ENCODE results near the gene CHD3. TPM values are rescaled to one million over a fixed set of nuclear protein-coding genes. Genes with fewer than 3 reads are reported as not detected.

CHD3 gene
- total RNA-seq, 1 donor from 2014 or later: 76.2 TPM

DNA sequence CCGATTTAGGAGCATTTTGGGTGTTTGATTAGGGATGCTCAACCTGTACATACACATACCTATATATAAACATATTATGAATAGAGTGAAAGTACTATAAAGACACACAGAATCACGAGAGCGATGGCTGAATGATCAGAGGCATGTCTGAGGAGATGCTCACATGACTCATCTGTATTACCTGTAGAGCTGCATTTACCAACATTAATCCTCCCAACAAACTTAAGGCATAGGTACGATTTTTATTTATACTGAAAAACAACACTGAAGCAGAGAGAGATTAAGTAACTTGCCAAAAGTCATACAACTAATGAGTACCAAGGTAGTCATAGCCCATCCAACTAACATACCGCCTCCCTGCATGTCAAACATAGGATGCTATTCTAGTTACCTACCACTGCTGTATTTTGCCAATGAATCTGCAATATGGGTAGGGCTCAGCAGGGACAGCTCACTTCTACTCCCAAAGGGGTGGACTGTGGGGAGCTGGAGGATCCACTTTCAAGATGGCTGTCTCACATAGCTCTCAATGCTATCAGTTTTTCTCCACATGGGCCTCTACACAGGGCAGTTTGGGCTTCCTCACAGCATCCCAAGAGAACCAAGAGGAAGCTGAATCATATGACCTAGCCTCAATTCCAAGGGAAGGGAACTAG is 23.5 kb upstream of the CHD3 start:
- H3K27ac ChIP-seq (ENCODE audit: low read depth, low read length): no peak overlapping the region
- no peak overlapping the region for H3K9ac ChIP-seq (ENCODE audit: low read depth in 1 of 3, low read length in 3 of 3)
- peaks cover 0 to 5% (median 2%) of the 10 kb centered on the region in 3 donors for H3K4me1 ChIP-seq (ENCODE audit: control insufficient read depth in 3 of 3, insufficient read depth in 3 of 3, low read length in 3 of 3)
- no peaks in the 10 kb centered on the region for H3K9me3 ChIP-seq (ENCODE audit: control insufficient read depth in 3 of 3, low read length in 3 of 3)
- no peaks in the 10 kb centered on the region for H3K27me3 ChIP-seq (ENCODE audit: control insufficient read depth in 3 of 3, insufficient read depth in 3 of 3, low read length in 3 of 3)
- H3K36me3 ChIP-seq (ENCODE audit: control insufficient read depth in 3 of 3, insufficient read depth in 3 of 3, low read length in 3 of 3): peaks cover 0 to 5% (median 2%) of the 10 kb centered on the region in 3 donors
- no peak overlapping the region for H3K4me3 ChIP-seq (ENCODE audit: low read length in 3 of 3)

- Histone ChIP-seq H3K27me3 (ENCODE audit: control insufficient read depth in 3 of 3, insufficient read depth in 3 of 3, low read length in 3 of 3) (no peaks in the 10 kb centered on the region), H3K9me3 (ENCODE audit: control insufficient read depth in 3 of 3, low read length in 3 of 3) (no peaks in the 10 kb centered on the region), H3K4me1 (ENCODE audit: control insufficient read depth in 3 of 3, insufficient read depth in 3 of 3, low read length in 3 of 3) (peaks cover 0 to 5% (median under 1%) of the 10 kb centered on the region in 3 donors), H3K4me3 (ENCODE audit: low read length in 3 of 3) (no peak overlapping the region), H3K36me3 (ENCODE audit: control insufficient read depth in 3 of 3, insufficient read depth in 3 of 3, low read length in 3 of 3) (peaks cover 0 to 2% (median 0%) of the 10 kb centered on the region in 3 donors), H3K9ac (ENCODE audit: low read depth in 1 of 3, low read length in 3 of 3) (no peak overlapping the region), H3K27ac (ENCODE audit: low read depth, low read length) (no peak overlapping the region)
Observed at GRCh38 chr17:7867881-7868329, 20.7 kb upstream of the CHD3 start.

- Histone ChIP-seq H3K9ac (ENCODE audit: low read depth in 1 of 3, low read length in 3 of 3) (no peak overlapping the region), H3K36me3 (ENCODE audit: control insufficient read depth in 3 of 3, insufficient read depth in 3 of 3, low read length in 3 of 3) (peaks cover 0 to 2% (median 0%) of the 10 kb centered on the region in 3 donors), H3K9me3 (ENCODE audit: control insufficient read depth in 3 of 3, low read length in 3 of 3) (no peaks in the 10 kb centered on the region), H3K4me3 (ENCODE audit: low read length in 3 of 3) (no peak overlapping the region), H3K27me3 (ENCODE audit: control insufficient read depth in 3 of 3, insufficient read depth in 3 of 3, low read length in 3 of 3) (no peaks in the 10 kb centered on the region), H3K4me1 (ENCODE audit: control insufficient read depth in 3 of 3, insufficient read depth in 3 of 3, low read length in 3 of 3) (no peaks in the 10 kb centered on the region), H3K27ac (ENCODE audit: low read depth, low read length) (no peak overlapping the region)
Observed at GRCh38 chr17:7873051-7873450, 15.5 kb upstream of the CHD3 start.

DNA sequence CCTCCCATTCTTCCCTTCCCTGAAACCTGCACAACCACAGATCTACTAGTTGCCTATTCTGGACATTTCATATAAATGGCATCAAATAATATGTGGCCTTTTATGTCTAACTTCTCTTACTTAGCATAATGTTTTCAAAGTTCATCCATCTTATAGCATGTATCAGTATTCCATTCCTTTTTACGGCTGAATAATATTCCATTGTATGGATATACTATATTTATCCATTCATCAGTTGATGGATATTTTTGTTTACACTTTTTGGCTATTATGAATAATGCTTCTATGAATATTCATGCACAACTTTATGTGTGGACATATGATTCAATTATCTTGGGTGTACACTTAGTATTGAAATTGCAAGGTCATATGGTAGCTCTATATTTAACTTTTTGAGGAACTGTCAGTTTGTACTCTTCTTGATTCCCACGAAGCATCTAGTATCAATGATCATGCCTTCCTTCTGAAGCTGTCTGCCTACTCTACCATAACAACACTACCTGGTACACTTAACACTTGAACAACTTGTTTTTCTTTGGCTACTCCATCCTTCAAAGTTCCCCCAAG is 12.7 kb upstream of the CHD3 start:
- Histone ChIP-seq H3K27me3 (ENCODE audit: control insufficient read depth in 3 of 3, insufficient read depth in 3 of 3, low read length in 3 of 3) (peaks cover 0 to 9% (median 0%) of the 10 kb centered on the region in 3 donors), H3K36me3 (ENCODE audit: control insufficient read depth in 3 of 3, insufficient read depth in 3 of 3, low read length in 3 of 3) (peaks cover 0 to 4% (median 0%) of the 10 kb centered on the region in 3 donors), H3K9ac (ENCODE audit: low read depth in 1 of 3, low read length in 3 of 3) (no peak overlapping the region)

GRCh38 chr17:7878234-7878633 is 10.4 kb upstream of the CHD3 start:
- H3K4me3 ChIP-seq (ENCODE audit: low read length in 3 of 3): no peak overlapping the region
- no peak overlapping the region for H3K9ac ChIP-seq (ENCODE audit: low read depth in 1 of 3, low read length in 3 of 3)
- H3K36me3 ChIP-seq (ENCODE audit: control insufficient read depth in 3 of 3, insufficient read depth in 3 of 3, low read length in 3 of 3): peaks cover 0 to 3% (median 0%) of the 10 kb centered on the region in 3 donors
- no peaks in the 10 kb centered on the region for H3K4me1 ChIP-seq (ENCODE audit: control insufficient read depth in 3 of 3, insufficient read depth in 3 of 3, low read length in 3 of 3)
- no peak overlapping the region for H3K27ac ChIP-seq (ENCODE audit: low read depth, low read length)
- H3K27me3 ChIP-seq (ENCODE audit: control insufficient read depth in 3 of 3, insufficient read depth in 3 of 3, low read length in 3 of 3): peaks cover 0 to 16% (median 11%) of the 10 kb centered on the region in 3 donors
- H3K9me3 ChIP-seq (ENCODE audit: control insufficient read depth in 3 of 3, low read length in 3 of 3): no peaks in the 10 kb centered on the region

More for the DNA sequence above, 12.7 kb upstream of the CHD3 start:
- Histone ChIP-seq H3K27ac (ENCODE audit: low read depth, low read length) (no peak overlapping the region), H3K4me3 (ENCODE audit: low read length in 3 of 3) (no peak overlapping the region), H3K9me3 (ENCODE audit: control insufficient read depth in 3 of 3, low read length in 3 of 3) (no peaks in the 10 kb centered on the region), H3K4me1 (ENCODE audit: control insufficient read depth in 3 of 3, insufficient read depth in 3 of 3, low read length in 3 of 3) (no peaks in the 10 kb centered on the region)

DNA sequence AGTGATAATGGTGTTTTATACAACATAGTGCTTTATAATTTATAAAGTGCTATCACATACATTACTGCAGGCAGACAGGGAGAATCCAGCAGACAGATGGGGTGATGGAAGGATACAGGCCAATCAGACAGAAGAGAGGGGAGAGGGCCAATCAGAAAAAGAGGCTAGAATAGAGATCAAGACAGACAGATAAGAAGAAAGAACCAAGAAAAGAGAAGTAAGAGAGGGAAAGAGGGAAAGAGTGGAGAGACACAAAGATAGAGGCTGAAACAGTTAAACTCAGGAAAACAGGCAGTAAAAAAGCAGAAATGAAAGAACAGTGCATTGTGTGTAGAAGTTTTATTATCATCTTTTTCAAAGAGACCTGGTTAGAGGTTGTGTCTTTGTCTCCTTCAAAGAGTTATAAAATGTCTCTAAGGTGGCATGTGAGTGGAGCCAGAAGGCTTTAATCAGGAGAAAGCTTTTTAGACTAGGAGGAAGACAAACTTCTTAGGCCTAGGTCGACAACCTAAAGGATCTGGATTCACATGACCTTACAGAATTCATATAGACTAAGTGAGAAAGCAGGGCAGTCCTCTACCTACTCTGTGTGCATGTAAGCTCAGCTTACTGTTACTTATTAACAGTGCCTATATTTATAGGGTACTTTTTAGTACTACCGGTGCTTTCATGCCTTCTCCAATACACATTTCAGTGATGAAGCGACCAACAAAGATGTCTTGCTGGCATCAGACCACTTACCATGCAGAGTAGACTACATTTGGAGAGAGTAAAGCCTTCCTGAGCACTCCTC is 8.3 kb upstream of the CHD3 start:
- H3K9me3 ChIP-seq (ENCODE audit: control insufficient read depth in 3 of 3, low read length in 3 of 3): no peaks in the 10 kb centered on the region
- H3K27ac ChIP-seq (ENCODE audit: low read depth, low read length): no peak overlapping the region
- H3K4me3 ChIP-seq (ENCODE audit: low read length in 3 of 3): no peak overlapping the region
- peaks cover 0 to 16% (median 11%) of the 10 kb centered on the region in 3 donors for H3K27me3 ChIP-seq (ENCODE audit: control insufficient read depth in 3 of 3, insufficient read depth in 3 of 3, low read length in 3 of 3)
- peaks cover 0 to 3% (median 0%) of the 10 kb centered on the region in 3 donors for H3K36me3 ChIP-seq (ENCODE audit: control insufficient read depth in 3 of 3, insufficient read depth in 3 of 3, low read length in 3 of 3)
- H3K4me1 ChIP-seq (ENCODE audit: control insufficient read depth in 3 of 3, insufficient read depth in 3 of 3, low read length in 3 of 3): no peaks in the 10 kb centered on the region
- no peak overlapping the region for H3K9ac ChIP-seq (ENCODE audit: low read depth in 1 of 3, low read length in 3 of 3)

DNA sequence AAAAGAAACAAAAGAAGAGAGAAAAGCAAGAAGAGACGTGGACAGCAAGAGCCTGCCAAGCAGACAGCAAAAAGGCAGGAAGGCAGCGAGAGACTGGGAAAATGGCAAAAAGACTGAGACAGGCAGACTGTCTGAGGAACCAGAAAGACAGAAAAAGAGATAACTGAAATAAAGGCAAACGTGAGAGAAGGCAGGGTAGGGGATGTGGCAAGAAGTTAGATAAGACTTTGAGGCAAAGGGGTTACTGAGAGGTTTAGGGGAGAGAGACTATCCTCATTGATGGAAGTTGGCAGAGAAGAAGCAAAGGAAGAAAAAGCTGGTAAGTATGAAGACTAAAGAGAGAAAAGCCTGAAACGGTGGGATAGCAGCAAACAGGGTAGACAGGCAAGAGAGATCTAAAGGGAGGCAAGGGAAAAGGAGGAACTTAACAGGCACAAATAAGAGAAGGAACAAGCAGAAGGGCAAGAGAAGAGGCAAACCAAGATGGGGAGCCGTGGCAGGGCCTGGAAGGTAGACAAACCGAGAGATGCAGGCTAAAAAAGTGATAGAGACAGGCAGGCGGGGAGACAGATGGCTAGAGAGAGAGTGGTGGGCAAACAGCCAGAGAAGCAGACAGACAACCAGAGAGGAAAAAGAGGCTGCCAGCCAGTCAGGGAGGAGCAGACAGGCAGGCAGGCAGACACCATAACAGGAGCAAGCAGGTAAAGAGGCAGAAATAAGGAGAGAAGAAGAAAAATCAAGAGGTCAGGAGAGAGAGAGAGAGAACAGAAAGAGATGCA is 7.1 kb upstream of the CHD3 start:
- Histone ChIP-seq H3K4me3 (ENCODE audit: low read length in 3 of 3) (no peak overlapping the region), H3K27ac (ENCODE audit: low read depth, low read length) (no peak overlapping the region), H3K9me3 (ENCODE audit: control insufficient read depth in 3 of 3, low read length in 3 of 3) (no peaks in the 10 kb centered on the region), H3K4me1 (ENCODE audit: control insufficient read depth in 3 of 3, insufficient read depth in 3 of 3, low read length in 3 of 3) (peaks cover 10% of the 10 kb centered on the region in 3 donors), H3K36me3 (ENCODE audit: control insufficient read depth in 3 of 3, insufficient read depth in 3 of 3, low read length in 3 of 3) (peaks cover 0 to 3% (median 0%) of the 10 kb centered on the region in 3 donors), H3K9ac (ENCODE audit: low read depth in 1 of 3, low read length in 3 of 3) (no peak overlapping the region), H3K27me3 (ENCODE audit: control insufficient read depth in 3 of 3, insufficient read depth in 3 of 3, low read length in 3 of 3) (peaks cover 0 to 25% (median 22%) of the 10 kb centered on the region in 3 donors)

DNA sequence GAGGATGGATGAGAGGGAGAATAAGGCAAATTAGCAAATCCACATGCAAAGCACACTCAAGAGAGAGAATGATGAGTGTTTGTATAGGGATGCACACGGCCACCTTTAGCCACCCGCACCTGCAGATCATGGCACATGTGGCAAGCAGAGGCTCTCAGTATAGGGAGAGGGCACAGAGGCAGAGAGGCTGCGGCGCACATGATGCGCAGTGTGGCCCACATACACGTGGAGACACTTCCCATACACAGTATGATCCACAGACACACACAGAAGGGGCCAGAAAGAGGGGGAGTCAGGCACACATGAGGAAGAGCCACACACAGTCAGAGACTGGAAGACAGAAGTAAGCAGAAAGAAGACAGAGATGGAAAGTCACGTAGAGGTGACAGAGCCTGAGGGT is 6.5 kb upstream of the CHD3 start:
- Histone ChIP-seq H3K27me3 (ENCODE audit: control insufficient read depth in 3 of 3, insufficient read depth in 3 of 3, low read length in 3 of 3) (peaks cover 0 to 28% (median 25%) of the 10 kb centered on the region in 3 donors), H3K9ac (ENCODE audit: low read depth in 1 of 3, low read length in 3 of 3) (no peak overlapping the region), H3K9me3 (ENCODE audit: control insufficient read depth in 3 of 3, low read length in 3 of 3) (no peaks in the 10 kb centered on the region), H3K4me1 (ENCODE audit: control insufficient read depth in 3 of 3, insufficient read depth in 3 of 3, low read length in 3 of 3) (peaks cover 16% of the 10 kb centered on the region in 3 donors), H3K4me3 (ENCODE audit: low read length in 3 of 3) (no peak overlapping the region), H3K36me3 (ENCODE audit: control insufficient read depth in 3 of 3, insufficient read depth in 3 of 3, low read length in 3 of 3) (peaks cover 0 to 3% (median 0%) of the 10 kb centered on the region in 3 donors), H3K27ac (ENCODE audit: low read depth, low read length) (no peak overlapping the region)

- H3K9me3 ChIP-seq (ENCODE audit: control insufficient read depth in 3 of 3, low read length in 3 of 3): no peaks in the 10 kb centered on the region
- peaks cover 0 to 3% (median 0%) of the 10 kb centered on the region in 3 donors for H3K36me3 ChIP-seq (ENCODE audit: control insufficient read depth in 3 of 3, insufficient read depth in 3 of 3, low read length in 3 of 3)
- H3K27me3 ChIP-seq (ENCODE audit: control insufficient read depth in 3 of 3, insufficient read depth in 3 of 3, low read length in 3 of 3): peaks cover 0 to 31% (median 25%) of the 10 kb centered on the region in 3 donors
- H3K27ac ChIP-seq (ENCODE audit: low read depth, low read length): no peak overlapping the region
- no peak overlapping the region for H3K9ac ChIP-seq (ENCODE audit: low read depth in 1 of 3, low read length in 3 of 3)
- H3K4me3 ChIP-seq (ENCODE audit: low read length in 3 of 3): no peak overlapping the region
- H3K4me1 ChIP-seq (ENCODE audit: control insufficient read depth in 3 of 3, insufficient read depth in 3 of 3, low read length in 3 of 3): peaks cover 21 to 22% (median 21%) of the 10 kb centered on the region in 3 donors
Observed at GRCh38 chr17:7882629-7883028, 6.0 kb upstream of the CHD3 start.

Data from skeletal muscle tissue (tissue), 4 donors.